Mesenchymal stem cell (in vitro differentiated cells and primary cell): ENCODE measurements around the gene SPON2.

Experiments used
- DNase-seq: peaks from one replicate; pipeline ENCODE4 v3.0.0-alpha.2; 2013
- H2AFZ ChIP-seq: one replicate; pipeline ENCODE4 v1.6.1; 2013; ENCODE audit warnings: low read depth, mild to moderate bottlenecking, control low read depth, inconsistent platforms, low read length, moderate library complexity
- H2AK5ac ChIP-seq: 2 replicates; pipeline ENCODE4 v1.6.1; 2013; ENCODE audit warnings: low read length, moderate library complexity, mild to moderate bottlenecking, inconsistent platforms; ENCODE audit not compliant: severe bottlenecking
- H2BK120ac ChIP-seq: one replicate; pipeline ENCODE4 v1.6.1; 2013; ENCODE audit warnings: low read depth, mild to moderate bottlenecking, inconsistent platforms, low read length, moderate library complexity
- H2BK12ac ChIP-seq, 2 experiments: one replicate each; pipeline ENCODE4 v1.6.1; 2013; ENCODE audit warnings: inconsistent platforms in 2 of 2, low read length in 2 of 2, mild to moderate bottlenecking in 2 of 2, moderate library complexity in 2 of 2, control low read depth in 1 of 2
- H2BK15ac ChIP-seq: one replicate; pipeline ENCODE4 v1.6.1; 2013; ENCODE audit warnings: mild to moderate bottlenecking, low read depth, inconsistent platforms; ENCODE audit not compliant: poor library complexity, severe bottlenecking
- H2BK5ac ChIP-seq: 2 replicates; pipeline ENCODE4 v1.6.1; 2013; ENCODE audit warnings: low read depth, mild to moderate bottlenecking, low read length, control low read depth, inconsistent platforms; ENCODE audit not compliant: poor library complexity, severe bottlenecking
- H3K14ac ChIP-seq, 2 experiments: one replicate each; pipeline ENCODE4 v1.6.1; 2013; ENCODE audit warnings: inconsistent platforms in 2 of 2, low read length in 2 of 2, control low read depth in 1 of 2, mild to moderate bottlenecking in 1 of 2, moderate library complexity in 1 of 2
- H3K18ac ChIP-seq, 2 experiments: one replicate each; pipeline ENCODE4 v1.6.1; 2013; ENCODE audit warnings: inconsistent platforms in 2 of 2, low read length in 2 of 2, control low read depth in 1 of 2, low read depth in 1 of 2, mild to moderate bottlenecking in 1 of 2
- H3K23ac ChIP-seq, 2 experiments: one replicate each; pipeline ENCODE4 v1.6.1; 2013; ENCODE audit warnings: inconsistent platforms in 2 of 2, low read length in 2 of 2, mild to moderate bottlenecking in 2 of 2, moderate library complexity in 2 of 2, control low read depth in 1 of 2
- H3K27ac ChIP-seq: 2 replicates; pipeline ENCODE4 v1.5.1; 2013; ENCODE audit warnings: mild to moderate bottlenecking, moderate library complexity, low read length, control low read depth, inconsistent platforms; ENCODE audit not compliant: poor library complexity, severe bottlenecking
- H3K27me3 ChIP-seq, 2 experiments: 2 replicates each; pipeline versions ENCODE4 v1.6.1 to v1.7.0; 2013; ENCODE audit warnings: low read length in 2 of 2, mild to moderate bottlenecking in 2 of 2, moderate library complexity in 2 of 2, control low read depth in 1 of 2, inconsistent platforms in 1 of 2; ENCODE audit not compliant: control insufficient read depth in 1 of 2, insufficient read depth in 1 of 2
- H3K36me3 ChIP-seq, 2 experiments: 2 replicates each; pipeline versions ENCODE4 v1.6.1 to v1.7.0; 2013; ENCODE audit warnings: low read length in 2 of 2, control low read depth in 1 of 2, inconsistent platforms in 1 of 2, low read depth in 1 of 2, mild to moderate bottlenecking in 1 of 2; ENCODE audit not compliant: insufficient read depth in 2 of 2, control insufficient read depth in 1 of 2
- H3K4ac ChIP-seq, 2 experiments: one replicate each; pipeline ENCODE4 v1.6.1; 2013; ENCODE audit warnings: inconsistent platforms in 2 of 2, low read length in 2 of 2, mild to moderate bottlenecking in 2 of 2, moderate library complexity in 2 of 2, control low read depth in 1 of 2, low read depth in 1 of 2
- H3K4me1 ChIP-seq: 2 replicates; pipeline ENCODE4 v1.6.1; 2013; ENCODE audit warnings: low read depth, low read length, control low read depth; ENCODE audit not compliant: control insufficient read depth, insufficient read depth
- H3K4me2 ChIP-seq: 2 replicates; pipeline ENCODE4 v1.6.1; 2013; ENCODE audit warnings: low read length, mild to moderate bottlenecking, inconsistent platforms; ENCODE audit not compliant: poor library complexity, severe bottlenecking
- H3K4me3 ChIP-seq, 2 experiments: 2 replicates each; pipeline versions ENCODE4 v1.5.1 to v1.7.0; 2013; ENCODE audit warnings: low read length in 2 of 2, mild to moderate bottlenecking in 2 of 2, control low read depth in 1 of 2, low read depth in 1 of 2; ENCODE audit not compliant: insufficient read depth in 1 of 2
- H3K79me1 ChIP-seq: replicated peaks from 2 replicates; pipeline ENCODE4 v1.6.1; 2013; ENCODE audit warnings: mild to moderate bottlenecking, control low read depth, low read length, inconsistent platforms; ENCODE audit not compliant: poor library complexity, severe bottlenecking
- H3K9ac ChIP-seq: 2 replicates; pipeline ENCODE4 v1.7.0; 2013; ENCODE audit warnings: mild to moderate bottlenecking, low read length, moderate library complexity
- H3K9me3 ChIP-seq: 2 replicates; pipeline ENCODE4 v1.7.0; 2013; ENCODE audit warnings: mild to moderate bottlenecking, low read length; ENCODE audit not compliant: control insufficient read depth
- H4K8ac ChIP-seq: one replicate; pipeline ENCODE4 v1.6.1; 2013; ENCODE audit warnings: inconsistent platforms, mild to moderate bottlenecking, low read length, moderate library complexity
- H4K91ac ChIP-seq: one replicate; pipeline ENCODE4 v1.6.1; 2013; ENCODE audit warnings: mild to moderate bottlenecking, low read length, inconsistent platforms
- WGBS: methylation state at CpG from one replicate; pipeline ENCODE4 v1.1.7; 2013; ENCODE audit warnings: mixed read lengths; 5-methylcytosine and 5-hydroxymethylcytosine counted together

SPON2 gene

GRCh38 chr4:1171311-1172227 is 814 bp downstream of the SPON2 start:
- no peaks in the 10 kb centered on the region for H3K9me3 ChIP-seq
- peak overlapping the region; percentile 86 for H3K27ac ChIP-seq
- 3% methylated on average over 82 of the region's 88 CpGs for WGBS
- H2AK5ac ChIP-seq, result peak overlapping the region; percentile 53
- peak overlapping the region; percentile 94 for H4K91ac ChIP-seq
- peak overlapping the region; percentile 15 to 99 for H3K23ac ChIP-seq
- H3K36me3 ChIP-seq, result peaks cover 36 to 50% of the 10 kb centered on the region in 2 experiments
- H4K8ac ChIP-seq, result peak overlapping the region; percentile 92
- peak overlapping the region; percentile 76 to 86 for H3K4me3 ChIP-seq
- H3K9ac ChIP-seq, result peak overlapping the region; percentile 91
- H3K27me3 ChIP-seq, result no peaks in the 10 kb centered on the region
- peak overlapping the region; percentile 73 for H3K4me2 ChIP-seq
- peak overlapping the region; percentile 96 for H2BK5ac ChIP-seq
- H3K14ac ChIP-seq, result peak overlapping the region; percentile 98 to 99
- H3K18ac ChIP-seq, result peak overlapping the region; percentile 98 to 100
- peaks cover 17% of the 10 kb centered on the region for H3K79me1 ChIP-seq
- H3K4ac ChIP-seq, result peak overlapping the region; percentile 99
- no peak overlapping the region for H2AFZ ChIP-seq
- DNase-seq, result no peak
- H2BK120ac ChIP-seq, result peak overlapping the region; percentile 99
- peak overlapping the region; percentile 73 to 77 for H2BK12ac ChIP-seq
- peaks cover 71% of the 10 kb centered on the region for H3K4me1 ChIP-seq
- peak overlapping the region; percentile 98 for H2BK15ac ChIP-seq

- Histone ChIP-seq H3K4me1 (peaks cover 71% of the 10 kb centered on the region), H3K9me3 (no peaks in the 10 kb centered on the region), H2BK15ac (peak overlapping the region; percentile 6), H3K18ac (peak overlapping the region; percentile 98 to 100), H2BK120ac (peak overlapping the region; percentile 15), H3K79me1 (peaks cover 17% of the 10 kb centered on the region), H3K4me3 (peak overlapping the region; percentile 76 to 86), H3K36me3 (peaks cover 36 to 56% of the 10 kb centered on the region in 2 experiments), H3K14ac (peak overlapping the region in 1 of 2 experiments; percentile 98), H2BK5ac (no peak overlapping the region), H2AK5ac (no peak overlapping the region), H3K23ac (peak overlapping the region; percentile 11 to 37), H4K8ac (peak overlapping the region; percentile 88), H4K91ac (peak overlapping the region; percentile 86), H3K4ac (peak overlapping the region; percentile 92 to 99), H2AFZ (no peak overlapping the region), H3K27me3 (no peaks in the 10 kb centered on the region), H2BK12ac (peak overlapping the region in 1 of 2 experiments; percentile 73), H3K9ac (peak overlapping the region; percentile 91), H3K27ac (no peak overlapping the region), H3K4me2 (peak overlapping the region; percentile 70)
- no peak for DNase-seq
- 28% methylated on average over 22 of the region's 42 CpGs for WGBS
These were observed 1.4 kb downstream of the SPON2 start for GRCh38 chr4:1170976-1171310.

GRCh38 chr4:1170156-1170975 is 2.0 kb downstream of the SPON2 start:
- Histone ChIP-seq H4K8ac (peak overlapping the region; percentile 88), H2BK5ac (no peak overlapping the region), H2AFZ (no peak overlapping the region), H3K79me1 (peaks cover 19% of the 10 kb centered on the region), H3K14ac (peak overlapping the region in 1 of 2 experiments; percentile 98), H3K18ac (peak overlapping the region; percentile 89 to 98), H2BK12ac (peak overlapping the region; percentile 18 to 22), H3K4ac (peak overlapping the region; percentile 12 to 92), H3K9ac (peak overlapping the region; percentile 77), H3K4me1 (peaks cover 66% of the 10 kb centered on the region), H3K4me2 (peak overlapping the region; percentile 70), H2BK120ac (peak overlapping the region; percentile 15), H3K4me3 (peak overlapping the region; percentile 76 to 78), H4K91ac (peak overlapping the region; percentile 86), H3K9me3 (no peaks in the 10 kb centered on the region), H3K23ac (peak overlapping the region; percentile 11 to 37), H3K36me3 (peaks cover 36 to 61% of the 10 kb centered on the region in 2 experiments), H2AK5ac (no peak overlapping the region), H2BK15ac (peak overlapping the region; percentile 6), H3K27ac (peak overlapping the region; percentile 15), H3K27me3 (no peaks in the 10 kb centered on the region)
- 89% methylated on average over 34 of the region's 37 CpGs for WGBS
- peak; percentile 32 for DNase-seq
